HEK293T (cell line): ENCODE results near the gene ZFP1.

Source experiments
- ARNT ChIP-seq: fragments of 450-650 bp; IDR thresholded peaks from 2 replicates; pipeline ENCODE4 v1.6.1; 2017; ENCODE audit warnings: mild to moderate bottlenecking
- BHLHE40 ChIP-seq: fragments of 450-650 bp; IDR thresholded peaks from 2 replicates; pipeline ENCODE4 v1.6.1; 2016; ENCODE audit warnings: mild to moderate bottlenecking, moderate library complexity, borderline replicate concordance
- CTBP1 ChIP-seq: fragments of 450-650 bp; IDR thresholded peaks from 2 replicates; pipeline ENCODE4 v1.6.1; 2016; ENCODE audit warnings: borderline replicate concordance
- ELF4 ChIP-seq: fragments of 450-650 bp; IDR thresholded peaks from 2 replicates; pipeline ENCODE4 v1.6.1; 2017; ENCODE audit warnings: antibody characterized with exemption
- FOXA1 ChIP-seq: fragments of 450-650 bp; IDR thresholded peaks from 2 replicates; pipeline ENCODE4 v1.6.1; 2016; ENCODE audit warnings: mild to moderate bottlenecking
- FOXK2 ChIP-seq: fragments of 450-650 bp; IDR thresholded peaks from 2 replicates; pipeline ENCODE4 v1.6.1; 2016; ENCODE audit warnings: mild to moderate bottlenecking
- FOXM1 ChIP-seq: fragments of 450-650 bp; IDR thresholded peaks from 2 replicates; pipeline ENCODE4 v1.6.1; 2017; ENCODE audit warnings: mild to moderate bottlenecking, borderline replicate concordance
- HDGF ChIP-seq: fragments of 450-650 bp; IDR thresholded peaks from 2 replicates; pipeline ENCODE4 v1.6.1; 2017; ENCODE audit warnings: antibody characterized with exemption, borderline replicate concordance
- L3MBTL2 ChIP-seq: fragments of 450-650 bp; conservative IDR thresholded peaks from 2 replicates; pipeline ENCODE4 v1.6.1; 2016; ENCODE audit warnings: mild to moderate bottlenecking
- LEF1 ChIP-seq: fragments of 450-650 bp; IDR thresholded peaks from 2 replicates; pipeline ENCODE4 v1.6.1; 2017; ENCODE audit warnings: mild to moderate bottlenecking, borderline replicate concordance
- NFRKB ChIP-seq: fragments of 450-650 bp; IDR thresholded peaks from 2 replicates; pipeline ENCODE4 v1.6.1; 2016; ENCODE audit warnings: mild to moderate bottlenecking, moderate library complexity
- SP1 ChIP-seq: fragments of 450-650 bp; IDR thresholded peaks from 2 replicates; pipeline ENCODE4 v1.6.1; 2017
- SUZ12 ChIP-seq: fragments of 450-650 bp; IDR thresholded peaks from 2 replicates; pipeline ENCODE4 v1.6.1; 2016; ENCODE audit warnings: mild to moderate bottlenecking
- TARDBP ChIP-seq: fragments of 450-650 bp; IDR thresholded peaks from 2 replicates; pipeline ENCODE4 v1.6.1; 2016

DNA sequence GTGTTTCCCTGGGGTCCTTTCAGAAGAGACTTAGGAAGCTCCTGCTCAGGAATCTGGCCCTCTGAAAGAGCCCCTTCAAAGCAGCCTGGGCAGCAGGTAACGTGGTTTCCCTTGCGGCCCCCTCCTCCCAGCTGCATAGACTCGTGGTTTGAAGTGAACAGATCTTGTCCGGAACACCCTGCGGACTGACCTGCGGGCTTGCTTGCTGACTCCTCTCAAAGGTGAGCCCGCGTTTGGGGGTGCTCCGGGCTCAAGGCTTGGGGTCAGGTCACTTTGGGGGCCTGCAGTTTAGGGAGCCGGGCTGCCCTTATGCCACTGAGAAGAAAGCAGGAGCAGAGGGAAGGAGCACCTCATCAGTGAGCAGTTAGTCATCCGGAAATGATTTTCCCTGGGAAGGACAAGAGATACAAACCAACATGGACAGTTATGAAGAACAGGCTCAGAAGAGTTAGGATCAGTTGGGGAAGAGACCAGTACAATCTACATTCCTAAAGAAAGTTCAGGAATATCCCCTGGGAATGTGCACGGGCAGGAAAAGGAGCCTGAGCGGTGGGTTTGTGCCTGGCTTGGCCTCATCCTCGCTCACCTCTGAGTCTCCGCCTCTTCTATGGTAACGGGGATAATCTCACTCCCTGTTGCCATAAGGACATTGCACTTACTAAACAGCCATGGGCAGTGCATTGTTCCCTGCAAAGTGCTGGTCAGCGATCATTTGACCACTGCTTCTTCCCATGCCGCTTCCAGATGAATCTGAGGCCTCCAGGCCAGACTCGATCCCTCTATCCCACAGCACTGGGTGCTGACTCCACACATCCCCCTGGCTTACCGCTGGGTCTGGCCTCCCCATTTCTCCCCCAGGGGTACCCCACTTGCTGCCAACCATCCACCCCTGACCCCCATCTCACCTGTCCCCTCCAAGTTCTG, 41.7 kb upstream of the ZFP1 start:
- TF ChIP-seq ELF4 (no peak), SUZ12 (no peak), FOXM1 (no peak), CTBP1 (no peak), HDGF (no peak), BHLHE40 (no peak), TARDBP (no peak), SP1 (no peak), FOXA1 (no peak), NFRKB (no peak), FOXK2 (no peak), L3MBTL2 (no peak), LEF1 (no peak), ARNT (no peak)
